Activated naive CD4-positive, alpha-beta T cell treated with anti-CD3 and anti-CD28 coated beads, Interleukin-2, amount 10 ng/mL, durations not matched to agents 7 days and 5 days (primary cell): ENCODE results near the gene CAMTA1.
"Not testable (repeated sequence)": the region's sequence is repeated elsewhere in the genome, so short reads cannot be mapped to it uniquely, and the experiment has no call there.

ENCODE experiments used
- CTCF ChIA-PET: fragments of 350-600 bp; sonication (Branson Sonifier 250); formaldehyde crosslinking; loops from one replicate; lab custom pipeline; 2021; ENCODE audit warnings: antibody characterized with exemption; lab: Charles Lee
- DNase-seq: peaks from one replicate; pipeline ENCODE4 v3.0.0-alpha.2; 2020
- H3K27ac Mint-ChIP-seq: one replicate; pipeline ENCODE4 v1.8.0; 2021; ENCODE audit warnings: mild to moderate bottlenecking, moderate library complexity, mixed read lengths
- H3K27me3 Mint-ChIP-seq: one replicate; pipeline ENCODE4 v1.8.0; 2021; ENCODE audit warnings: mild to moderate bottlenecking, mixed read lengths
- H3K36me3 Mint-ChIP-seq: one replicate; pipeline ENCODE4 v1.8.0; 2021; ENCODE audit warnings: mixed read lengths
- H3K4me1 Mint-ChIP-seq: one replicate; pipeline ENCODE4 v1.8.0; 2021; ENCODE audit warnings: mixed read lengths
- H3K4me3 Mint-ChIP-seq: one replicate; pipeline ENCODE4 v1.8.0; 2021; ENCODE audit warnings: mild to moderate bottlenecking, moderate library complexity, mixed read lengths
- H3K9me3 Mint-ChIP-seq: one replicate; pipeline ENCODE4 v1.8.0; 2021; ENCODE audit warnings: mixed read lengths

Gene CAMTA1

DNA sequence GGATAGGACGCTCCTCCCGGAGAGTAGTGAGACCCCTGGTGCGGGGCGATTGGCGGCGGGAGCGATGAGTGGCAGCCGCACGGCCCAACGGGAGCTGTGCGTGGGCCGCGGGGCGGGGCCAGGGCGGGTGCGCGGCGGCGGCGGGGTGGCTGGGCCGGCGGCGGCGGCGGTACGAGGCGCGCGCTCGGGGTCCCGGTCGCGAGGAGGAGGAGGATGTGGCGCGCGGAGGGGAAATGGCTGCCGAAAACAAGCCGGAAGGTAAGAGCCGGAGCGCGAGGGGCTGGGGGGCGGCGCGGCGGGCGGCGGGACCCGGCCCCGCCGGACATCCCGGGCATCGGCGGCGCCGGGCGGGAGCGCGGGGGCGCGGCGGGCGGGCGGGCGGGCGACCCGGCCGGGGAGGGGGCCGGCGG, at the start of gene CAMTA1:
TSS of gene CAMTA1 (plus strand) at position 137 of the 410 bp plus-strand sequence. CDS start at position 214, 77 bp downstream.
- H3K27ac Mint-ChIP-seq, result peak within 1 kb of the TSS; percentile 95
- CTCF ChIA-PET, result interaction anchor here (0.6 to 0.7 kb wide), 2 partner anchors 19 to 66 kb away, joined by 3 to 6 read pairs; no protein-coding TSS in a partner anchor
- peaks cover 8% of the 10 kb centered on the region for H3K27me3 Mint-ChIP-seq
- no peak for DNase-seq
- H3K36me3 Mint-ChIP-seq, result peaks cover 23% of the 10 kb centered on the region
- H3K4me3 Mint-ChIP-seq, result peak within 1 kb of the TSS; percentile 100
- H3K4me1 Mint-ChIP-seq, result peaks cover 42% of the 10 kb centered on the region
- no peaks in the 10 kb centered on the region for H3K9me3 Mint-ChIP-seq

DNA sequence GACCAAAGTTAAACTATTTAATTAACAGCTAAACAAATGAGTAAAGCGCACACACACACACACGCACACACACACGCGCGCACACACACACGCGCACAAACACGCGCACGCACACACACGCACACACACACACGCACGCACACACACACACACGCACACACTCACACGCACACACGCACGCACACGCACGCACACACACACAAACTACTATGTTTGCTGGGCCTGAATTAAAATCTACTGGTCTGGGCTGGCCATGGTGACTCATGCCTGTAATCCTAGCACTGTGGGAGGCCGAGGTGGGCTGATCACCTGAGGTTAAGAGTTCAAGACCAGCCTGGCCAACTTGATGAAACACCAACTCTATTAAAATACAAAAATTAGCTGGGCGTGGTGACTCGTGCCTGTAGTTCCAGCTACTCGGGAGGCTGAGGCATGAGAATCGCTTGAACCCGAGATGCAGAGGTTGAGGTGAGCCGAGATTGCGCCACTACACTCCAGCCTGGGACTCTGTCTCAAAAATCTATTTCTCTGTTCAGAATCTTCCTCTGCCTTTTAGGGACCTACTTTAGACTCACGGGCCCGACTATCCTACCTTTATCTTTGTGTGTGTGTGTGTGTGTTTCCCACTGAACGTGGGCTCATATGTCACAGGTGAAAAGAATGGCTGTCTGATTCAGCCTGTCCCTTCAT, 46.1 kb upstream of the CAMTA1 start:
- no peak overlapping the region for H3K4me3 Mint-ChIP-seq
- H3K27me3 Mint-ChIP-seq, result peaks cover 11% of the 10 kb centered on the region
- H3K36me3 Mint-ChIP-seq, result no peaks in the 10 kb centered on the region
- no peaks in the 10 kb centered on the region for H3K9me3 Mint-ChIP-seq
- peaks cover 4% of the 10 kb centered on the region for H3K4me1 Mint-ChIP-seq
- CTCF ChIA-PET, result no interaction called here
- no peak overlapping the region for H3K27ac Mint-ChIP-seq
- no peak for DNase-seq

DNA sequence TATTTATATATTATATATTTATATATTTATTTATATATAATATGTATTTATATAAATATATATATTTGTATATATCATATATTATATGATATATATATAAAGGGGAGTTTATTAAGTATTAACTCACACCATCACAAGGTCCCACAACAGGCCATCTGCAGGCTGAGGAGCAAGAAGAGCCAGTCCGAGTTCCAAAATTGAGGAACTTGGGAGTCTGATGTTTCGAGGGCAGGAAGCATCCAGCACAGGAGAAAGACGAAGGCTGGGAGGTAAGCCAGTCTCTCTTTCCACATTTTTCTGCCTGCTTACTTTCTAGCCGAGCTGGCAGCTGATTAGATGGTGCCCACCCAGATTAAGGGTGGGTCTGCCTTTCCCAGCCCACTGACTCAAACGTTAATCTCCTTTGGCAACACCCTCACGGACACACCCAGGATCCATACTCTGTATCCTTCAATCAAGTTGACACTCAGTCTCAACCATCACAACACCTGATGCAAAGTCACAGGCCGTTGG, 42.5 kb upstream of the CAMTA1 start:
- DNase-seq, result peak; percentile 25
- H3K9me3 Mint-ChIP-seq, CTCF ChIA-PET, H3K4me3 Mint-ChIP-seq, H3K27ac Mint-ChIP-seq, H3K36me3 Mint-ChIP-seq, H3K4me1 Mint-ChIP-seq: not testable (repeated sequence)
- H3K27me3 Mint-ChIP-seq, result peaks cover 24% of the 10 kb centered on the region

- Mint-ChIP-seq H3K9me3 (no peaks in the 10 kb centered on the region), H3K27me3 (peaks cover 26% of the 10 kb centered on the region), H3K4me3 (no peak overlapping the region), H3K27ac (no peak overlapping the region), H3K36me3 (no peaks in the 10 kb centered on the region), H3K4me1 (peaks cover 4% of the 10 kb centered on the region)
- peak; percentile 56 for DNase-seq
- CTCF ChIA-PET, result no interaction called here
Measured at GRCh38 chr1:6743189-6744101, 41.8 kb upstream of the CAMTA1 start.

- no peak for DNase-seq
- Mint-ChIP-seq H3K4me3 (no peak overlapping the region), H3K36me3 (no peaks in the 10 kb centered on the region), H3K4me1 (peaks cover 4% of the 10 kb centered on the region), H3K27ac (no peak overlapping the region), H3K27me3 (peaks cover 38% of the 10 kb centered on the region), H3K9me3 (no peaks in the 10 kb centered on the region)
- CTCF ChIA-PET, result interaction anchor here (0.8 to 0.9 kb wide), 2 partner anchors 463 to 905 kb away, joined by 3 read pairs; no protein-coding TSS in a partner anchor
Measured at GRCh38 chr1:6745073-6745472, 40.2 kb upstream of the CAMTA1 start.

DNA sequence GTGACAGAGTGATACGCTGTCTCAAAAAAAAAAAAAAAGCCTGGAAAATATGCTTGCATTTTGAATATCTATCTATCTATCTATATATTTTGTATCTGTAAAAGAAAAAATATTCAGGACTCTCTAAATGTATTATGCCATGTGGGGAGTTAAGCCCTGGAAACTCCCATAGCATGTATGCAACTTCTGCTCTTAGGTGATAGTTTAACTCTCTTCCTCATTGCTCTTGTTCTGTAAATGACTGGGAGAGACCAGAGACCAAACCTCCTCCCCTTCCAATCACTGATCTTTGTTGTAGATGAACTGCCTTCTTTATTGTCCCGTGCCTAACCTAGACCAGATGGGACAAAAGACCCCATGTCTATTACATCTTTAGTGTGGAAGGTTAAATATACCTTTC, 37.6 kb upstream of the CAMTA1 start:
- no peak overlapping the region for H3K27ac Mint-ChIP-seq
- H3K27me3 Mint-ChIP-seq, result peaks cover 51% of the 10 kb centered on the region
- no peak for DNase-seq
- CTCF ChIA-PET, result no interaction called here
- H3K4me3 Mint-ChIP-seq, result no peak overlapping the region
- no peaks in the 10 kb centered on the region for H3K36me3 Mint-ChIP-seq
- peaks cover 4% of the 10 kb centered on the region for H3K4me1 Mint-ChIP-seq
- H3K9me3 Mint-ChIP-seq, result no peaks in the 10 kb centered on the region

- H3K27ac Mint-ChIP-seq, result no peak overlapping the region
- no peaks in the 10 kb centered on the region for H3K9me3 Mint-ChIP-seq
- DNase-seq, result no peak
- no peak overlapping the region for H3K4me3 Mint-ChIP-seq
- H3K36me3 Mint-ChIP-seq, result no peaks in the 10 kb centered on the region
- CTCF ChIA-PET, result no interaction called here
- H3K27me3 Mint-ChIP-seq, result peaks cover 48% of the 10 kb centered on the region
- H3K4me1 Mint-ChIP-seq, result no peaks in the 10 kb centered on the region
Measured at GRCh38 chr1:6750490-6750889, 34.8 kb upstream of the CAMTA1 start.

DNA sequence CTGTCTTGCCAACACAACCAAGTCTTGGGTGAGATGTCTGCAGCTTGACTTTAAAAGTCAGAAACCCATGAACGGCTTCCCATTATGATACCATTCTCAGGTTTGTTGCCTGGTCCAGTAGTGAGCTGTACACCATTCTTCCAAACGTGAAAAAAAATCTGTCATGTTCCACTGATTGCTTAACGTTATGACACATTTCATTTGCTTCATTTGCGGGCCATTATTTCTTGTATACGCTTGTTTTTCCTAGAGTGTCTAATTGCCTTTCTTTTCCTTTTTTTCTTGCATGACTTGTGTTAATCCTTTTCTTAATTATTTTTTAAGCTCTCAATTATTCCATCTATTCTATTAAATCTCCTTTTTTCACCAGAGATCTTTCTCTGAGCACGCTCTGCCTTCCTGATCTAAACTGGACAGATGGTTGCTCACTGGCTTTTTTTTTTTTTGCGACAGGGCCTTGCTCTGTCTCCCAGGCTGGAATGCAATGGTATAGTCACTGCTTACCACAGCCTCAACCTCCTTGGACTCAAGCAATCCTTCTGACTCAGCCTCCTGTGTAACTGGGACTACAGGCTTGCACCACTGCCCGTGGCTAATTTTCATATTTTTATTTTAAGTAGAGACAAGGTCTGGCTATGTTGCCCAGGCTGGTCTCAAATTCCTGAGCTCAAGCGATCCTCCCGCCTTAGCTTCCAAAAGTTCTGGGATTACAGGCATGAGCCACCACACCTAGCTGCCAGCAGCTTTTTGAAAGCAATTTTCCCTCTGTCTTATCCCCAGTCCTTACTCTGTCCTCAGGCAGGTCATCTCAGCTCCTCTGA, 31.7 kb upstream of the CAMTA1 start:
- Mint-ChIP-seq H3K36me3 (no peaks in the 10 kb centered on the region), H3K4me3 (no peak overlapping the region), H3K9me3 (no peaks in the 10 kb centered on the region), H3K27ac (no peak overlapping the region), H3K4me1 (no peaks in the 10 kb centered on the region), H3K27me3 (peaks cover 44% of the 10 kb centered on the region)
- CTCF ChIA-PET, result interaction anchor here (1.2 kb wide), 1 partner anchor 34 kb away, joined by 3 read pairs; no protein-coding TSS in a partner anchor
- no peak for DNase-seq

GRCh38 chr1:6756457-6756856, 28.8 kb upstream of the CAMTA1 start:
- Mint-ChIP-seq H3K27me3 (peaks cover 33% of the 10 kb centered on the region), H3K9me3 (no peaks in the 10 kb centered on the region), H3K4me1 (no peaks in the 10 kb centered on the region), H3K27ac (no peak overlapping the region), H3K4me3 (no peak overlapping the region), H3K36me3 (no peaks in the 10 kb centered on the region)
- no peak for DNase-seq
- CTCF ChIA-PET, result no interaction called here

- Mint-ChIP-seq H3K9me3 (no peaks in the 10 kb centered on the region), H3K4me3 (no peak overlapping the region), H3K4me1 (no peaks in the 10 kb centered on the region), H3K27me3 (peaks cover 28% of the 10 kb centered on the region), H3K36me3 (no peaks in the 10 kb centered on the region), H3K27ac (no peak overlapping the region)
- no peak for DNase-seq
- CTCF ChIA-PET, result no interaction called here
Measured at GRCh38 chr1:6757719-6758435, 27.4 kb upstream of the CAMTA1 start.

DNA sequence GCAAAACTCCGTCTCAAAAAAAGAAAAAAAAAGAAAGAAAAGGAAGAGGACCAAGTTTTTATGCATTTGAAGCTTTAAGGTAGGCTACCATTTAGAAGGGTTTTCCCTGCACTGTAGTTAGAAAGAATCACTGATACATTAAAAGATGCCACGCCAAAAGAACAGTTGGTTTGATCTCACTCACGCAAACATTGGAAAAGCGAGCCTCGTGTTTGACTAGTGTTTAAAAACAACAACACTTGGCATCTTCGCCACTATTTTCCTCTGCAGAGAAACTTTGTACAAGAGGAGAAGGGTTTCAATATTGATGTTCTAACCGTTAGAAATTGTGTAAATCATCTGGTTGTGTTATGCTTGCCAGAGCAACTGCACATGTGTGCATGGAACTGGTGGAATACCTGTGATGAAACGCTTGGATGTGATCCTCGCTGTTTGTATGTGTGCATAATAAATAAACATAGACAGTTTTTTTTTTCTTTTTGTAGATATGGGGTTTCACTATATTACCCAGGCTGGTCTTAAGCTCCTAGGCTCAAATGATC, 24.0 kb upstream of the CAMTA1 start:
- Mint-ChIP-seq H3K27me3 (peaks cover 28% of the 10 kb centered on the region), H3K4me3 (no peak overlapping the region), H3K4me1 (no peaks in the 10 kb centered on the region), H3K9me3 (no peaks in the 10 kb centered on the region), H3K27ac (no peak overlapping the region), H3K36me3 (no peaks in the 10 kb centered on the region)
- DNase-seq, result no peak
- CTCF ChIA-PET, result no interaction called here

DNA sequence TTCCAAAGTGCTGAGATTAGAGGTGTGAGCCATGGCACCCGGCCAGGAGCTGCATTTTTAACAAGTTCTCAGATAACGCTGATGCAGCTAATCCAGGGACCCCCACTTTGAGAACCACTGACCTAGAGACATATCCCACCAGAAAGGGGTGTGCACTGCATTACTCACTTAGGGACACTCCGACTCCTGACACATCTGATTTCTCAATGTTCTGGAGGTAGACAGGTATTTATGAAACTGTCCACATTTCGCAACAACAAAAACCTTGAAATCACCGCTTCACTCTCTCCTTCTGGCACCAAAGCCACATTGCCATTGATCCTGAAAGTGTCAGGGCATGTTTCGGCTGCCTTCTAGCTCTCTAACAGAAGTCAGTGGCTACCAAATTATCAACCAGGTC, 23.2 kb upstream of the CAMTA1 start:
- no peak for DNase-seq
- Mint-ChIP-seq H3K4me3 (no peak overlapping the region), H3K27ac (no peak overlapping the region), H3K4me1 (no peaks in the 10 kb centered on the region), H3K36me3 (no peaks in the 10 kb centered on the region), H3K27me3 (peaks cover 25% of the 10 kb centered on the region), H3K9me3 (no peaks in the 10 kb centered on the region)
- CTCF ChIA-PET, result interaction anchor here (0.7 kb wide), 1 partner anchor 107 kb away, joined by 3 read pairs; no protein-coding TSS in a partner anchor

GRCh38 chr1:6770751-6771440, 14.4 kb upstream of the CAMTA1 start:
- no peak for DNase-seq
- Mint-ChIP-seq H3K4me1 (peaks cover 3% of the 10 kb centered on the region), H3K9me3 (no peaks in the 10 kb centered on the region), H3K27me3 (peaks cover 40% of the 10 kb centered on the region), H3K27ac (no peak overlapping the region), H3K4me3 (no peak overlapping the region), H3K36me3 (no peaks in the 10 kb centered on the region)
- CTCF ChIA-PET, result no interaction called here
